Heart left ventricle (tissue), 13 donors: ENCODE data around the gene TTC16.

Source experiments
- POLR2A ChIP-seq, 2 donors: fragments of 450-650 bp; IDR thresholded peaks; one replicate each; pipeline ENCODE4 v1.6.1; 2017; ENCODE audit warnings: antibody characterized with exemption in 2 of 2, mild to moderate bottlenecking in 2 of 2, moderate library complexity in 2 of 2
- TF ChIP-seq, protein P1 (sequence below), 12 donors: fragments of 200-600 bp; sonication (generic) in 4 of 12; IDR thresholded peaks; one replicate each; pipeline versions ENCODE4 v1.5.0 to v1.8.0; 2018 to 2022; ENCODE audit warnings: antibody characterized with exemption in 12 of 12, mild to moderate bottlenecking in 5 of 12
- donor health status: ischemic (EF 13 %, LVEDD 7.1; RV severe dilation, severe dysfunction).
- donor health status: DM: no; HTN: yes; CAD: no.
- donor health status: DM: no; HTN: no; CAD: no.
- donor health status: ischemic (EF 25% LVEDD 6.9; RV normal size, moderate dysfunction).
- donor health status: ischemic (EF 25% LVEDD 5.7; RV mildly dilated, moderate dysfunction).
- donor health status: ischemic (EF 35%, LVEDD 5.7; RV mildly dilated, moderate dysfunction).
- donor health status: nonischemic (EF 11% LVEDD 7.7; RV severe dilation, severe dysfunction).
- donor health status: DM: yes; HTN: yes; CAD: no.
- donor health status: PGD.
- donor health status: ischemic (EF 29% LVEDD 5.4; RV normal size, mild dysfunction).
- donor health status: nonischemic (EF 23%, LVEDD 6.1; RV moderate dilation, normal function).

GRCh38 chr9:127744398-127745110 lies 28.7 kb downstream of the TTC16 start:
- TF ChIP-seq, protein P1, sequence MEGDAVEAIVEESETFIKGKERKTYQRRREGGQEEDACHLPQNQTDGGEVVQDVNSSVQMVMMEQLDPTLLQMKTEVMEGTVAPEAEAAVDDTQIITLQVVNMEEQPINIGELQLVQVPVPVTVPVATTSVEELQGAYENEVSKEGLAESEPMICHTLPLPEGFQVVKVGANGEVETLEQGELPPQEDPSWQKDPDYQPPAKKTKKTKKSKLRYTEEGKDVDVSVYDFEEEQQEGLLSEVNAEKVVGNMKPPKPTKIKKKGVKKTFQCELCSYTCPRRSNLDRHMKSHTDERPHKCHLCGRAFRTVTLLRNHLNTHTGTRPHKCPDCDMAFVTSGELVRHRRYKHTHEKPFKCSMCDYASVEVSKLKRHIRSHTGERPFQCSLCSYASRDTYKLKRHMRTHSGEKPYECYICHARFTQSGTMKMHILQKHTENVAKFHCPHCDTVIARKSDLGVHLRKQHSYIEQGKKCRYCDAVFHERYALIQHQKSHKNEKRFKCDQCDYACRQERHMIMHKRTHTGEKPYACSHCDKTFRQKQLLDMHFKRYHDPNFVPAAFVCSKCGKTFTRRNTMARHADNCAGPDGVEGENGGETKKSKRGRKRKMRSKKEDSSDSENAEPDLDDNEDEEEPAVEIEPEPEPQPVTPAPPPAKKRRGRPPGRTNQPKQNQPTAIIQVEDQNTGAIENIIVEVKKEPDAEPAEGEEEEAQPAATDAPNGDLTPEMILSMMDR (IDR thresholded peaks at IDR 0.05), result no peak
- TF ChIP-seq POLR2A (IDR thresholded peaks at IDR 0.05), result no peak
